ENCODE results near the gene CYBA.
"Not testable (repeated sequence)": the region's sequence is repeated elsewhere in the genome, so short reads cannot be mapped to it uniquely, and the experiment has no call there.

Gene CYBA

DNA sequence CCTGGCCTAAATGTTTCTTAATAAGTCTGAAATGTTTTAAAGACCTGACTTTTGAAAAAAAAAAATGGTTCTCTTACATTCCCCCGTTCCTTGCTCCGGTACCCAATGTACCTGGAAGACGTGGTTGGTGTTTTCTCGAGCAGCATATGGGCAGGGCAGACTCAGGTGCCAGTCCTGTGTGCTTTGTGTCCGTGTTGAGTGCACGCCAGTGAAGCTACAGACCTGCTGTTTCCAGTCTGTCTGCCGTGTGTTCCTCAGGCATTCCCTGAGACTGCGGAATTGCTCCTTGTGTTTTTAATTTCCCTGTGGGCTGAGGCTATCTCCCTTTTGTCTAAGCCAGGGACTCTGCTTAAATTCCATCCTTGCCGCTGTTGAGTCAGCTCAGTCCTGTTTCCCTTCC is 24.2 kb downstream of the CYBA start:
- DNase-seq, result no peak

DNA sequence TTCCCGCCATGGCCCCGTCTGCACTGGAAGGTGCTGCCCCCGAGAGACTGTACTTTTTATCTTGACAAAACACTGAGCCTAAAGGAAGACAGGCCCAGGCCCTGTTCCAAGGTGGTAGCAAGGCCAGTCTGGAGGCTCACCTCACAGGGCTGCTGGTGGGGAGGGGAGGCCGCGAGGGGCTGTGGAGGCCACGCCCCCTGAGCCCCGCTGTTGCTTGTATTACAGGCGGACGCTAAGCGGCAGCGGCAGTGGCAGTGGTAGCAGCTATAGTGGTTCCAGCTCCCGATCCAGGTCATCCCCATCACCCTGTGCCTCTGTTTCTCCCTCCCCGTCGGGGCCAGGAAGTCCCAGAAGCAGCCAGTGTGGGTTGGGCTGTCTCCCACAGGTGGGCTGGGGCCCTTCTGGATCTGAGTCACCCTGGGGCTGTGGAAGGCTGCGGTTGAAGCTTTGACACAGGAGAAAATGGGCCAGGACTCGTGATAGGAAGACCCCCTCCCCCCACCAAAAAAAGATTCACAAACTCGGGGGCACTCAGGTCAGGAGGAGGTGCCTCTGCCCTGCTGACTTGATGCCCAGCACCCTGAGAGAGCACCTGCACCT is 25.8 kb downstream of the CYBA start:
- DNase-seq, result no peak

DNA sequence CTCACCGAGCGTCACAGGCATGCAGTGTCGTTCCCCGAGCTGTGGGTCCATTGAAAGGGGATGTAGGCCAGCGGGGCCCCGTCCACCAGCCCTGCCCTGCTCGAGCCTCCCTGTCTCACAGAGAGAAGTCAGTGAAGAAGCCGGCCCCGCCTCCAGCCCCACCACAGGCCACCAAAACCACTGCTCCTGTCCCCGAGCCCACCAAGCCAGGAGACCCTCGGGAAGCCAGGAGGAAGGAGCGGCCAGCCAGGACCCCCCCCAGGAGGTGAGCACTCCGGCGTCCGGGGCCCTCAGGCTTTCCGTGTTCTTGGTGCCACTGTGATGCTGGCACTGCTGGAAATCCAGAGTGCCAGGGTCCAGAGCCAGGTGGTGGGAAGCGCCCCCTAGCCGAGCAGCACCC is 26.4 kb downstream of the CYBA start:
- DNase-seq, result no peak

DNA sequence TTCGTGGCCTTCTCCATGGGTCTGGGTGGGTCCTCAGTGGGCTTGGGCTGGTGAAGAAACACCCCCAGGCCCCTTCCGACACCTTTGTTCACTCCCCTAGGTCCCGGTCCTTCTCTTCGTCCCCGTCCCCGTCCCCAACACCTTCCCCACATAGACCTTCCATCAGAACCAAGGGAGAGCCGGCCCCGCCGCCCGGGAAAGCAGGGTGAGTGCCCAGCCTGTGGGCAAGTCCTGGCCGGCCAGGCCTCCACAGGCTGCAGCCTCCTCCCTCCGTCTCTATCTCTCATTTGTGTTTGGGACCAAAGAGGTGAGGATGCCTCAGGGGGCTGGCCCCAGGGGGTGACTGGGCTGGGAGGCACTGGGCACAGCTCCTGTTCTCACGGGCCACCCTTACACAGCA is 27.0 kb downstream of the CYBA start:
- DNase-seq, result no peak

DNA sequence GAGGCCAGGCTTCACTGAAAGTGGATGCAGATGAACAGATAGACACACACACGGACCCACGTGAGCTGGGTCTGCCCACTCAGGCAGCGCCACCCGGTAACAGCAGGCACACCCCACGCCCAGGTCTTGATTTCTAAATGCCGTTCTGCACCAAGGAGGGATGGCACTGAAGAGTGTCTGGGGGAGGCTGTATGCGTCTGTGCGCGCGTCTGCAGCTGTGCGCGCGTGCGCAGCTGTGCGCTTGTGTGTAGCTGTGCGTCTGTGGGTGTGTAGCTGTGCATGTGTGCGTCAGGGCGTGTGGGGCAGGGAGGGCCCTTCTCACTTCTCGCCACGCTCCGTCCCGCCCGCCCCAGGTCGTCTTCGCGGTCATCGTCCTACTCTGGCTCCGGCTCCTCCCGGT is 28.0 kb downstream of the CYBA start:
- DNase-seq, result no peak

DNA sequence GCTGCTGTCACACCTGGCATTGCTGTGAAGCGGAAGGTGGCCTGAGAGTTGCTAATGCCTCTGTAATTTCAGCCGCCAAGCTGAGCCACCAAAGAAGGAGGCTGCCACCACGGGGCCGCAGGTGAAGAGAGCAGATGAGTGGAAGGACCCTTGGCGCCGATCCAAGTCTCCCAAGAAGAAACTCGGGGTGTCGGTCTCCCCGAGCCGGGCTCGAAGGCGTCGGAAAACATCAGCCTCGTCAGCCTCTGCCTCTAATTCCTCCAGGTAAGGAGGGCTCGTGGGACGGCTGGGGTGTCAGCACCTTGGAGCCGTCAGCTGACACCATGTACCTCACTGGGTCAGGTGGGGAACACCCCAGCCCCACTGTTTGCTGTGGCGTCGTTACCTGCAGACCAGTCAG is 28.7 kb downstream of the CYBA start:
- DNase-seq, result no peak

DNA sequence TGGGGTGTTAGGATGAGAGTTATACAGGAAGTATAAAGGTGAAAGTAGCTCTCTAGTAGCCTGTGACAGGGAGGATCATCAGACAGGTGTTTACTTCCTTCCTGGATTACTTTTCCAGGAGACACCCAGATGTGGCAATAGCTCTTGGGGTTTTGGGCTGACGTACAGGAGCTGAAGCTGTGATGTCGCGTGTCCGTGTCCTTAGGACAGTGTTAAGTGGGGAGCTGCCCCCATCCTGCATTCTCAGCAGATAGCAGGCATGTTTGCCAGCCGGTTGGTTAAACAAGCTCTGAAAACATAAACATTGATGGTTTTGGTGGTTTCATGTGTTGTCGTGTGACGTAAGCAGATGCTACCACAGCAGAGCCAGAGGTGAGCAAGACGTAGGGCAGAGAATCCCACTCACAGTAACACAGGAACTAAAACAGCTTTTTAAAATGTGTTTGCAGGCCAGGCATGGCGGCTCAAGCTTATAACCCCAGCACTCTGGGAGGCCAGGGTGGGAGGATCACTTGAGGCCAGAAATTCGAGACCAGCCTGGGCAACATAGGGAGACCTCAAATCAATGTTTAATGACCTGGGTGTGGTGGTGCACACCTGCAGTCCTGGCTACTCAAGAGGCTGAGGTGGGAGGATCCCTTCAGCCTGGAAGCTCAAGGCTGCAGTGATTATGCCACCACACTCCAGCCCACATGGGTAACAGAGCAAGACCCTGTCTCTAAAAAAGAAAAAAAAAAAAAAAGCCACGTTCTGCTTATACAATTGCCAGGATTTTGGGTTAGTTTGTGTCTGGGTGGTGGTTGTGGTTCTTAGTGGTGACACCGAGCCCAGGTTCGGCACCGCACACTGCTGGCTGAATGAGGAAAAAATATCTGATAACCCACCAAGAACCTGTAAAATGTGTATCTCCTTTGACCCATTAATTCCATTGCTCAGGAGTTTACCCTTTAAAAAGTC is 30.7 kb downstream of the CYBA start:
- DNase-seq, result no peak

DNA sequence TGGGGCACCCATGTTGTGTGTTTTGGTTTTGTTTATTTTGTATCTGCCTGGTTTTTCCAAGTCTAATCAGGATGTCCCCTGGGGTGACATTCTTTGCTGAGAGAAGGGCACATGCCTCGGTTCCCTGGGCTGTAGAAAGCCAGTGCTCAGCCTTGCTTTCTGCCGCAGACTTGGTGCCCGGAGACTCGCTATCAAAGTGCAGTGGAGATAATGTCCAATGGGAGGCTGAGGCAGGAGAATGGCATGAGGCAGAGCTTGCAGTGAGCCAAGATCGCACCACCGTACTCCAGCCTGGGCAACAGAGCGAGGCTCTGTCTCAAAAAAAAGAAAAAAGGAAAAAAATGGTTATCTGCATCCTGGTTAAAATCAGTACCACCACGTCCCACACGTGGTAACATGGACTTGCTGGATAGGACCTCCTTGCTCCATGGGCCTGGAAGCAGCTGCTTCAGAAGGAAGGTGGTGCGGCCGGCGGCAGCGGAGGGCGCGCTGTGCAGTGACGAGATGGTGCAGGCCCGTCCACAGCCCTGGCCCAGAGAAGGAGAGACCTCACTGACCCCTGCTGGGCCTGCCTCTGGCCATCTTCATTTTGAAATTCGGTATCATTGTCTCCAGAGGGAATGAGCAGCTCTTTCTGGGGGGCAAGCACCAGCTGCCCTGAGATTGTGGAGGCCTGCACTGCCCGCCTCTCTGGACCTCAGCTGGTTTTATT is 31.7 kb downstream of the CYBA start:
- DNase-seq, result no peak

DNA sequence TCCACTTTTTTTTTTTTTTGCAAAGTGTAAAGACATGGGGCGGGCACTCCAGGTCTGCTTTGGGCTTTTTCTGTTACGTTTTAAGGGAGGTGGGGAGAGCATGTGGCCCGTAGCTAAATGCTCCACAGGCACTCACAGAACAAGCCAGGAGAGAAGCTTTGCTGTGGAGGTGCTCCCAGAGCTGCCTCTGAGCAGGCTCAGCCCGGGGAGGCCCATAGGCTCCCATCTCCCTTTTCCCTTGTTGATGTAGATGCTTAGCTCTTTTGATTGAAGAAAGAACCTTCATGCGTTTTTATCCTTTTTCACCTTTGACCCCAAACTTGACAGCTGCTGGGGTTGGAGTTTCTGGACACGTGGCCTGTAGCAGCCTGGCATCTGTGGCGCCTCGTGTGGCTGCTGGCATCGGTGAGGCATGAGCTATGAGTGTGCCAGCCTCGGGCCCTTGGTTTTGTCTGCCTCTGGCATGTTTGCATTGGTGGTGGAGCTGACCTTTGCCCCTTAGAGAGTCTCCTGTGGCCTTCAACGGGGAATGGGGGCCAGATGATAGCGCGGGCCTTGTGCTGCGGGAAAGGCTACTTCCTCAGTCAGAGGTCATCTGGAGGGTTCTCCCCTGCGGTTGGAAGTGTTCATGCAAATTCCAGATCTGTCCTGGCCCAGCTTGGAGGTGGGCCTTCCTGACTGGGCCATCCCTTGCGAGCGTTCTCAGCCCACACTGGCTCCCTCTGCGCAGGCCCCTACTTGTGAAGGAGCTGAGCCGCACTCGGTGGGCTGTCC is 32.5 kb downstream of the CYBA start:
- no peak for DNase-seq

DNA sequence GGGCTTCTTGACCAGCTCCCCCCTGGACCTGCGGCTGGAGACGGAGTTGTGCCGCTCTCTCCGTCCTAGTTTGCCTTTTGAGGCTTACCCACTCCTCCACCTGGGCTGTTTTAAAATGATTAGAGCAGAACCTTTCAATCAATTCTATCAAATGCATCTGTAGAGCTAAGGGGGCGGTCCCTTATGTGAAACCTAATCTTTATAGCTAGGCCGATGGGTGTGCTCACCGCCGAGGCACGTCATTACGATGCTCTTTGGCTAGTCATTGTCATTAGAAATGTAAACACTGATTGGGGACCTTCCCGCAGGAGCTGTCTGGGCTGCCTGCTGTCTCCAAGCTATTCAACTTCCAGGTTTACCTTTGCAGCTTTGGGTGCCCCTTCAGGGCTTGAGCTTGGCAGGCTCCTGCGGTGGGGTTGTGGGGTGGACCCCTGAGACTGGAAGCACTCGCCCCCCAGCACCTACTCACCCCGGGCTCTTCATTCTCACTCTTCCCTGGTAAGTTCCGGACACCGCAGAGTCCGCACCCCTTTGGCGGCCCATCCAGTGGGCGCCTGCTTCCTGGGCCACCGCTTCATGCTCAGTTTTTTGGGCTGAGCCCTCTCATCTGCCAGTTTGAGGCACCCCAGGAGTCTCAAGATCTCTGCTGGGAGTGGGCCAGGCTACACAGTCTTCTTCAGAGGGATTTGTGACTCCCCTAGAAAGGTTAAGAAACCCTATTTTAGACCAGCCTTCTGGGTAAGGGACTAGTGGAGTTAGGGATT is 33.4 kb downstream of the CYBA start:
- DNase-seq, result no peak

DNA sequence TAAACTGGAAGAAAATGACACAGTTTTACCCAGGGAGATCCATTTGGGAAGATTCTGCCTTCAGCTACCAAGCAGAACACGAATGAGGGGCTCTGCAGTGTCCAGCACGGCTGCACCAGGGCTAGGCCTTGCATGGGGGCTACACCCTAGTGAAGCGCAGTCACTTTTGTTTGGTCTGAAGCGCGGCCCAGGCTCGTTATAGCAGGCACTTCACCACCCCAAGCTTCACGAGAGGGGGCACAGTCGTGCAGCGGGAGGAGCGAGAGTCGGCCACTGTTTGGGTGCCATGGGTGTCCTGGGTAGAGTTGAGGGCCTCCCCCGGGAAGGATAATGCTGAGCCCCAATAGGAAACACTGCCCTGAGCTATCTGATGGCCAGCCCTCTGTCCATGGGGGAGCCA is 34.1 kb downstream of the CYBA start:
- no peak for DNase-seq

DNA sequence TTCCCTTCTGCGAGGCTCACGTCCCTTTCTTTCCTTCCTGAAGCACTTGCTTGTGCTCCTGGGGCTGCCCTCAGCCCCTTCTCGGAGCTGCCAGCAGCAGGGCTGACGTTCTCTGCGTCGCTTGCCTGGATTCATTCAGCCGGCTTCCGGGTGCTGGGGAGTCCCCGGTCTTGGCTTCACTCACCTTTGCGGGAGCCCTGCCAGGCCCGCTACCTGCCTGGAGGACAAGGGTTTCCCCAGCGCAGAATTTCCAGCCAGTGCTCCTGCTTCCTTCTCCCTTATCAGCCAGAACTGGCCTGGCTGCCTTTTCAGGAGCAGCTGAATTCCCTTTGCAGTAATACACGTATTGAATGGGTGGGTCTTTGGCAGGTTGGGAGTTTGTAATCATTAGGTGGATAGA is 34.5 kb downstream of the CYBA start:
- no peak for DNase-seq

DNA sequence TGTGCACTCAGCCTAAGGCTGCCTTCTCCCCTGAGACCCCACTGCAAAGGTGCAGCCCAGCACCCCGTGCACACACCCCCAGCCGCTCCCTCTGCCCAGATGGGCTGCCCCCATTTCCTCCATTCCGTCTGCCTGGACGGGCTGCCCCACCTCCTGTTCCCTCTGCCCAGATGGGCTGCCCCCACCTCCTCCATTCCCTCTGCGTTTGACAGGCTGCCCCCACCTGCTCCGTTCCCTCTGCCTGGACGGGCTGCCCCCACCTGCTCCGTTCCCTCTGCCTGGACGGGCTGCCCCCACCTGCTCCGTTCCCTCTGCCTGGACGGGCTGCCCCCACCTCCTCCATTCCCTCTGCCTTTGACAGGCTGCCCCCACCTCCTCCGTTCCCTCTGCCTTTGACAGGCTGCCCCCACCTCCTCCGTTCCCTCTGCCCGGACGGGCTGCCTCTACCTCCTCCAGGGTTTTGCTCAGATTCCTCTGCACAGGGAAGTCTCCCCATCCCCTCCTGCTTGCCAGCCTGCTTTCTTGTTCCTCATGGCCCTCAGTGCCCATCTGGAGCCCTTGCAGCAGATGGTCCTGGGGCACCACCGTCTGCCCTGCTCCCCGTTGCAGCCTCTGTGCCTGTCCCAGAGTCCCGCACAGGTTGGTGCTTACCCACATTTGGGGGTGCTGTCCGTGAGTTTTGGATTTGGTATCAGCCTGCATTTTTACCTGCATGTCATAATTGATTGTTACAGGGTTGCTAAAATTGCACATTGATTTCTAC is 35.9 kb downstream of the CYBA start:
- no peak for DNase-seq

DNA sequence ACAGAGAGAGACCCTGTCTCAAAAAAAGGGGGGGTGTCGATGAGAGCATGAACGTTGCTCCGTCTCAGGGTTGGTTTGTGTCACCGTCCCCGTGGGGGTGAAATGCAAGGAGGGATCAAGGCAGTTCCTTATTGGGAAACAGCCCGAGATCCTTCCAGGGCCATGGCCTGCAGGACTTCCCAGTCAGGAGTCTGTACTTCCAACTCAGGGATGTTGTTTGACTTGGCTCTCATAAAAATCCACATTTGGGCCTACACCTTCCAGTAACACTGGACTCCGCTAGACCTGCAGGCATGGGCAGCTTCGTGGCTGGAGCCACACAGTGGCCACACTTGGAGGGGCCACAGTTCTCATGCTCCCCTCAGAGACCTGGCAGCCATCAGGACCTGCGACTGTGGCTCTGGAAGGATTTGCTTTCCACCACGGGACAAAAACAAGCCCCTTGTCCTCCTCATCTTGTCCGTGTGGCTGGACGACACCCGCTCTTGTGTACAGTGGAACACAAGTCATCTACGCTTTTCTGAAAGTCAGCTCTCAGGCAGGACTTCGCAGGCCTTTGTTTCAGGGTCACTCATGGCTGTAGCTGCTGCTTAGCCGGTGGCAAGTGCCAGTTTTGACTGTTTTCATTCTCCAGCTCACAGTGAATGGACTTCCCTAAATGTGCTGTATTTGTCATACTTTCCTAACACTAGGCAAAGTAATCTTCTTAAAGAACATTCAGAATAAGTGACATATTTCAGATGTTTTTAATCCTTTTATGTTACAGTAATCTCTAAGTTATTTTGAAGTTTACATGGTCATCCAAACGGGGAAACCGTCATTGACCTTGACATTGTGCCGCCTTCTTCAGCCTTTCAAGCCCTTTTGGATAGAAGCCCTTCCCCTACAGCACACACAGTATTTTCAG is 36.7 kb downstream of the CYBA start:
- no peak for DNase-seq

DNA sequence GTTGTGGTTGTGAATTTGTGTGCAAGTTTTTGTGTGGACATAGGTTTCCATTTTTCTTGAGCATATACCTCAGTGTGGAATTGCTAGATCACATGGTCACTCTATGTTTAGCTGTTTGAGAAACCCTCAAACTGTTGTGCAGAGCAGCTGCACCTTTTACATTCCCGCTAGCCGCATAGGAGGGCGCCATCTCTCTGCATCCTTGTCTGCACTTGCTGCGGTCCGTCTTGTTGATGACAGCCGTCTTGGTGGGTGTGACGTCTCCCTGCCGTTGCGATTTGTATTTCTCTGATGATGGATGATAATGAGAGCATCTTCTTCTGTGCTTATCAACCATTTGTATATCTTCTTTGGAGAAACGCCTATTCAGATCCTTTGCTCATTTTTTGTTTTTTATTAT is 37.6 kb downstream of the CYBA start:
- DNase-seq, result no peak

DNA sequence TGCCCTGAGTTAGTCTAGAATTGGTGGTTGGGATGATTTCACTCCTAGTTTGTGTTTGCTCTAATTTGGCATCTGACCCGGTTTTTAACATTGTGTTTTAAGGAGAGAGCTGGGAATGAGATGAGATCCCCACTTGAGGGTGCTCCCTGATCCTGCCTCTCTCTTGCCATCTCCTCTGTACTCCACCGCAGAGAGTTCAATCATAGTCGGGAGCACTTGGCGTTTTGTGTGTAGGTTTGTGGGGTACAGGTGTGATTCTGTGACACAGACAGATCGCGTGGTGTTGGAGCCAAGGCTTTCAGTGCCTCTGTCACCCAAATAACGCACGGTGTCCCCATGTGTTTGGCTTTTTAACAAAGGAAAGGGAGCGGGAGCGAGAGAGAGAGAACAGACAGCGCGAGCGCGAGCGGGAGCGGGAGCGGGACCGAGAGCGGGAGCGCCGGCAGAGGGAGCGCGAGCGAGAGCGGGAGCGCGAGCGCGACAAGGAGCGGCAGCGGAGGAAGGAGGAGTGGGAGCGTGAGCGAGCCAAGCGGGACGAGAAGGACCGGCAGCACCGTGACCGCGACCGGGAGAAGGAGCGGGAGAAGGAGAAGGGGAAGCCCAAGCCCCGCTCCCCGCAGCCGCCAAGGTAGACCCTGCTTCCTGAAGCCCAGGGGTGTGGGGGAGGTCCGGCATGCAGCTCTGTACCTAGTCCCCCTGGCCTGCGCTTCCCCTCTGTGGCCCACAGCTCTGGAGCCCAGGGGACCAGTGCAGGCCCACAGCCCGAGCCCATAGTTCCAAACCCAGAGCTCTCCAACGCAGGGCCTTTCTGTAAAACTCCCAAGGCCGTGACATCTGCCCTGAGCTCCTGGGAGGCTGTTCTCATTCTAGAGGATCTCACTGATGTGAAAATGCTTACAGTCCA is 39.7 kb downstream of the CYBA start:
- no peak for DNase-seq

DNA sequence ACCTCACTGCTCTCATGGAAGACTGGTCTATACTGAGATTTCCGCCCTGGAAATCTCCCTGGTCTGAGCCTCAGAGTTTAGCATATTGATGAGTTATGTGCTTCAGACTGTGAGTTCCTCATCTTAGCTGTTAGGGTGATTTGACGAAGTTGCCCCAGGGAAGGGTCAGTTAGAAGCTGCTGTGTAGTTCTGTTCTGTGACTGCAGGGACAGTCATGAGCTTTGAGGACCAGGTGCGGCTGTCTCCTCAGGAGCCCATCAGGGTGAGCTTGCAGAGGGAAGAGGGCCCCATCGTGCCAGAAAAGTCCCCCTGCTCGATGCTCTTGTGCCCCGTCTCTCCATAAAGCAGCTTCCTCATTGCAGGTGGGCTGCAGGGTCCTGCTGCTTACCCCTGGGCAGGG is 40.8 kb downstream of the CYBA start:
- DNase-seq, result no peak

DNA sequence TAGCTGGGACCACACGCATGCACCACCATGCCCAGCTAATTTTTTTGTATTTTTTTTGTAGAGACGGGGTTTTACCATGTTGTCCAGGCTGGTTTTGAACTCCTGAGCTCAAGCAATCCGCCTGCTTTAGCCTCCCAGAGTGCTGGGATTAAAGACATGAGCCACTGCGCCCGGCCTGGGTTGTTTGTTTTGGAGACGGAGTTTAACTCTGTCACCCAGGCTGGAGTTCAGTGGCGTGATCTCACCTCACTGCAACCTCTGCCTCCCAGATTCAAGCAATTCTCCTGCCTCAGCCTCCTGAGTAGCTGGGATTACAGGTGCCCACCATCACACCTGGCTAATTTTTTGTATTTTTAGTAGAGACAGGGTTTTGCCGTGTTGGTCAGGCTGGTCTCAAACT is 41.4 kb downstream of the CYBA start:
- DNase-seq, result not testable (repeated sequence)

DNA sequence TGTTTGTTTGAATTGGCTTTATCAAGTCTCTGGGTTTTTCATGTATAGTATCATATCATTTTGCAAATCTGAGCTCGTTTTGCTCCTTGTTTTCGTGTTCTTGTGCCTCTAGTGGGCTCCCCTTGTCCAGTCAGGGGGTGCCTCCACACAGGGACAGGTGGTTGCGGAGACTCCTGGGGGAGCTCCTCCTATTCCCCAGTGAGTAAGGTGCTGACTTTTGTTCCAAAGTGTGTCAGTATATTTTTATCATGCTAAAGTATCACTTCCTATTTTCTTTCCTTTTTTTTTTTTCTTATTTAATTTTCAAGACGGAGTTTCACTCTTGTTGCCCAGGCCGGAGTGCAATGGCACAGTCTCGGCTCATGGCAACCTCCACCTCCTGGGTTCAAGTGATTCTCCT is 42.8 kb downstream of the CYBA start:
- no peak for DNase-seq
